Measurements from ENCODE around the gene AVP. TPM values are rescaled to one million over a fixed set of nuclear protein-coding genes. Genes with fewer than 3 reads are reported as not detected.

AVP gene
- total RNA-seq, 1 experiment from 2014 or later = not detected

DNA sequence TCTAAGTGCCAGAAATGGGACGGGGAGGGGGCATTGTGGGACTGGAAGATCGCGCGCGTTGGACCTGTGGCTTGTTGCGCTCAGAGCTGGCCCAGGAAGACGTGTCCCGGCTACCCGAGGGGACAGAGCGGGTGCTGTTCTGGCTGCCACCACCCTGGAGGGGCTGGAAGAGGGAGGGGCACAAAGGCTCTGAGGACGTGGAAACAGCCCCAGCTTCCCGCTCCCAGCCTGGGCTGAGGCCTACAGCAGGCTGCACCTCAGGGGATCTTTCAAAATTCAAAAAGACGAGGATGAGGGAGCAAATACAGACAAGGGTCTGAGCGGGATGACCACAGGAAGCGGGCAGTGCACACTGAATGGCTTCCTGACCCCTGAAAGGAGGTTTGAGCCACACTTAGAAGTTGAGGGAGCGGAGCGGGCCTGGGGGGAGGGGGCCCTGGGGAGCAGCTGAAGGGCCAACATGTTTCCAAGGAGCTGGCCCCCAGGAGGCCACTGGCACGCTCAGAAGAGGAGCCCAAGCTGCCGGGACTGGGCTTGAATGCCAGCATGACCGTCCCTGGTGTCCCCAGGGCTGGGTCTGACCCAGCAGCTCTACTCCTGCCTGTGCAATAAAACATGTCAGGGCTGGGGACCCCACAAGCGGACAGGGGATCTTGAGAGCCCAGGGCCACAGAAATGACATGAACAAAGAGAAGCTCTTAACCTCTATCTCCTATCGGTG lies 11.8 kb downstream of the AVP start:
- Mint-ChIP-seq H3K27ac (ENCODE audit: unreplicated experiment) (no peak overlapping the region), H3K27me3 (ENCODE audit: unreplicated experiment) (peaks cover 12% of the 10 kb centered on the region), H3K36me3 (ENCODE audit: insufficient read depth, unreplicated experiment) (no peaks in the 10 kb centered on the region), H3K9me3 (ENCODE audit: low read depth, unreplicated experiment) (no peaks in the 10 kb centered on the region), H3K4me3 (ENCODE audit: low read depth, unreplicated experiment) (peak overlapping the region; percentile 55), H3K4me1 (ENCODE audit: low read depth, unreplicated experiment) (peaks cover 7% of the 10 kb centered on the region)
- intact Hi-C loops (cut with micrococcal nuclease; ENCODE audit: unreplicated experiment) = no loop called here
- BruUV-seq (replicated peaks) = no TSS peak
- no peak for TF ChIP-seq CTCF (IDR thresholded peaks at IDR 0.05; ENCODE audit: unreplicated experiment)
- CTCF ChIA-PET = interaction anchor here (0.5 kb wide), 1 partner anchor 352 kb away, joined by 11 read pairs; no protein-coding TSS in a partner anchor
- no peak for DNase-seq

DNA sequence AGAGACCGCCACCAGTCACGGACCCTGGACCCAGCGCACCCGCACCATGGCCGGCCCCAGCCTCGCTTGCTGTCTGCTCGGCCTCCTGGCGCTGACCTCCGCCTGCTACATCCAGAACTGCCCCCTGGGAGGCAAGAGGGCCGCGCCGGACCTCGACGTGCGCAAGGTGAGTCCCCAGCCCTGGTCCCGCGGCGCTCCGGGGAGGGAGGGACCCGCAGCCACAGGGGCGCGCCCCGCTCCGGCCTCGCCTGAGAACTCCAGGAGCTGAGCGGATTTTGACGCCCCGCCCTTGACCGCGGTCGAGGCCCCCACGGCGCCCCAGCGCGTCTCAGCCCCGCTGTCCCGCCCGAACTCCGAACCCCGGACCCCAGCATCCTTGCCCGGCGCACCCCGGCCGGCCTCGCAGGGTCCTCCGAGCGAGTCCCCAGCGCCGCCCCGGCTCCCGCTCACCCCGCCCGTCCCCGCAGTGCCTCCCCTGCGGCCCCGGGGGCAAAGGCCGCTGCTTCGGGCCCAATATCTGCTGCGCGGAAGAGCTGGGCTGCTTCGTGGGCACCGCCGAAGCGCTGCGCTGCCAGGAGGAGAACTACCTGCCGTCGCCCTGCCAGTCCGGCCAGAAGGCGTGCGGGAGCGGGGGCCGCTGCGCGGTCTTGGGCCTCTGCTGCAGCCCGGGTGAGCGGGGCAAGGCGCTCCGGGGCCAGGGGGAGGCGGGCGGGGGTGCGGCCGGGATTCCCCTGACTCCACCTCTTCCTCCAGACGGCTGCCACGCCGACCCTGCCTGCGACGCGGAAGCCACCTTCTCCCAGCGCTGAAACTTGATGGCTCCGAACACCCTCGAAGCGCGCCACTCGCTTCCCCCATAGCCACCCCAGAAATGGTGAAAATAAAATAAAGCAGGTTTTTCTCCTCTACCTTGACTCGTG lies 12.7 kb downstream of the AVP start, which contains the start of gene OXT:
TSS of gene OXT (plus strand) at position 11 of the 920 bp plus-strand sequence. CDS start at position 47, 36 bp downstream.
- Mint-ChIP-seq H3K27ac (ENCODE audit: unreplicated experiment) (peak within 1 kb of the TSS; percentile 69), H3K36me3 (ENCODE audit: insufficient read depth, unreplicated experiment) (no peaks in the 10 kb centered on the region), H3K4me1 (ENCODE audit: low read depth, unreplicated experiment) (peaks cover 7% of the 10 kb centered on the region), H3K9me3 (ENCODE audit: low read depth, unreplicated experiment) (no peaks in the 10 kb centered on the region), H3K4me3 (ENCODE audit: low read depth, unreplicated experiment) (peak within 1 kb of the TSS; percentile 55), H3K27me3 (ENCODE audit: unreplicated experiment) (peaks cover 16% of the 10 kb centered on the region)
- TF ChIP-seq CTCF (IDR thresholded peaks at IDR 0.05; ENCODE audit: unreplicated experiment) = no peak
- intact Hi-C loops (cut with micrococcal nuclease; ENCODE audit: unreplicated experiment) = no loop called here
- no TSS peak for BruUV-seq (replicated peaks)
- no peak for DNase-seq
- CTCF ChIA-PET = no interaction called here

DNA sequence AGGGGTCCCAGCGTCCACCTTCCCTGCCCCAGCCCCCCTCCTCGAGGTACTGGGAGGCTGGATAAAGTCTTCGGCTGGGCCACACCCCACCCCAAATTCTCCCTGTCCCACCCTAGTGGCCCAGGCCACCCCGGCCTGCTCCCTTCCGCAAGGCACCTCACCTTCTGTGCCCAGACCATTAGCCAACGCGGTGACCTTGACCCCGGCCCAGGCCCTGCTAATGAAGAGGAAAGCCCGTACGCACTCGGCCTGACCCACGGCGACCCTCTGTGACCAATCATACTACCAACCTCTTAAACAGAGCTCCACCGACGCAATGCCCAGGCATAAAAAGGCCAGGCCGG lies 13.3 kb downstream of the AVP start:
- no TSS peak for BruUV-seq (replicated peaks)
- Mint-ChIP-seq H3K27me3 (ENCODE audit: unreplicated experiment) (peaks cover 22% of the 10 kb centered on the region), H3K4me3 (ENCODE audit: low read depth, unreplicated experiment) (peak overlapping the region; percentile 55), H3K36me3 (ENCODE audit: insufficient read depth, unreplicated experiment) (no peaks in the 10 kb centered on the region), H3K4me1 (ENCODE audit: low read depth, unreplicated experiment) (peaks cover 7% of the 10 kb centered on the region), H3K9me3 (ENCODE audit: low read depth, unreplicated experiment) (no peaks in the 10 kb centered on the region), H3K27ac (ENCODE audit: unreplicated experiment) (peak overlapping the region; percentile 69)
- DNase-seq = no peak
- CTCF ChIA-PET = no interaction called here
- intact Hi-C loops (cut with micrococcal nuclease; ENCODE audit: unreplicated experiment) = no loop called here
- no peak for TF ChIP-seq CTCF (IDR thresholded peaks at IDR 0.05; ENCODE audit: unreplicated experiment)

GRCh38 chr20:3070725-3071124 lies 13.8 kb downstream of the AVP start:
- intact Hi-C loops (cut with micrococcal nuclease; ENCODE audit: unreplicated experiment) = no loop called here
- H3K27ac Mint-ChIP-seq (ENCODE audit: unreplicated experiment) = peak overlapping the region; percentile 69
- no peak for DNase-seq
- no peak for TF ChIP-seq CTCF (IDR thresholded peaks at IDR 0.05; ENCODE audit: unreplicated experiment)
- peak overlapping the region; percentile 55 for H3K4me3 Mint-ChIP-seq (ENCODE audit: low read depth, unreplicated experiment)
- peaks cover 25% of the 10 kb centered on the region for H3K27me3 Mint-ChIP-seq (ENCODE audit: unreplicated experiment)
- H3K4me1 Mint-ChIP-seq (ENCODE audit: low read depth, unreplicated experiment) = peaks cover 7% of the 10 kb centered on the region
- H3K9me3 Mint-ChIP-seq (ENCODE audit: low read depth, unreplicated experiment) = no peaks in the 10 kb centered on the region
- H3K36me3 Mint-ChIP-seq (ENCODE audit: insufficient read depth, unreplicated experiment) = no peaks in the 10 kb centered on the region
- CTCF ChIA-PET = no interaction called here
- BruUV-seq (replicated peaks) = no TSS peak
